GM12801 (cell line): ENCODE results near the gene IFI30.

Experiments
- TF ChIP-seq, protein P1 (sequence below): IDR thresholded peaks from one replicate; pipeline ENCODE4 v1.5.1; 2011; ENCODE audit warnings: control low read depth; ENCODE audit not compliant: insufficient read length; ENCODE audit errors: extremely low read depth

The IFI30 gene

DNA sequence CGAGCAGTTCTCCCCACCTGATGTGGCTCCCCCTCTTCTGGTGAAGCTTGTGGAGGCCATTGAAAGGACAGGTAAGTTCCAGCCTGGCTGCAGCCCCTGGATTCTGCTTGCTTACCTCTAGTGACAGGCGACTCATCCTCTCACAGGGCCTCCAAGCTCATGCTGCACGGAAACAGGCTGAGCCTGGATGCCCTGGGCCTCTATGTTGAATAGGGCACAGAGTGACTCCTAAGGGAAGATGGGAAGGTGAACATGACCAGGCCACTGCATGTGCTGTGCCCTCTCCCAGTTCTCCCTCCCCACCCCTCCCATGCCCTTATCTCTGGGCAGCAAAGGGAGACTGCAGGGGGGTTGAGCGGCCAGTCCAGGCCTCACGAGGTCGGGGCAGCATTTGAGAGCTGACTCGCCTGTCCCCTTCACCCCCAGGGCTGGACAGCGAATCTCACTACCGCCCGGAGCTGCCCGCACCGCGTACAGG, 13.1 kb upstream of the IFI30 start:
- TF ChIP-seq, protein P1, sequence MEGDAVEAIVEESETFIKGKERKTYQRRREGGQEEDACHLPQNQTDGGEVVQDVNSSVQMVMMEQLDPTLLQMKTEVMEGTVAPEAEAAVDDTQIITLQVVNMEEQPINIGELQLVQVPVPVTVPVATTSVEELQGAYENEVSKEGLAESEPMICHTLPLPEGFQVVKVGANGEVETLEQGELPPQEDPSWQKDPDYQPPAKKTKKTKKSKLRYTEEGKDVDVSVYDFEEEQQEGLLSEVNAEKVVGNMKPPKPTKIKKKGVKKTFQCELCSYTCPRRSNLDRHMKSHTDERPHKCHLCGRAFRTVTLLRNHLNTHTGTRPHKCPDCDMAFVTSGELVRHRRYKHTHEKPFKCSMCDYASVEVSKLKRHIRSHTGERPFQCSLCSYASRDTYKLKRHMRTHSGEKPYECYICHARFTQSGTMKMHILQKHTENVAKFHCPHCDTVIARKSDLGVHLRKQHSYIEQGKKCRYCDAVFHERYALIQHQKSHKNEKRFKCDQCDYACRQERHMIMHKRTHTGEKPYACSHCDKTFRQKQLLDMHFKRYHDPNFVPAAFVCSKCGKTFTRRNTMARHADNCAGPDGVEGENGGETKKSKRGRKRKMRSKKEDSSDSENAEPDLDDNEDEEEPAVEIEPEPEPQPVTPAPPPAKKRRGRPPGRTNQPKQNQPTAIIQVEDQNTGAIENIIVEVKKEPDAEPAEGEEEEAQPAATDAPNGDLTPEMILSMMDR, result no peak

DNA sequence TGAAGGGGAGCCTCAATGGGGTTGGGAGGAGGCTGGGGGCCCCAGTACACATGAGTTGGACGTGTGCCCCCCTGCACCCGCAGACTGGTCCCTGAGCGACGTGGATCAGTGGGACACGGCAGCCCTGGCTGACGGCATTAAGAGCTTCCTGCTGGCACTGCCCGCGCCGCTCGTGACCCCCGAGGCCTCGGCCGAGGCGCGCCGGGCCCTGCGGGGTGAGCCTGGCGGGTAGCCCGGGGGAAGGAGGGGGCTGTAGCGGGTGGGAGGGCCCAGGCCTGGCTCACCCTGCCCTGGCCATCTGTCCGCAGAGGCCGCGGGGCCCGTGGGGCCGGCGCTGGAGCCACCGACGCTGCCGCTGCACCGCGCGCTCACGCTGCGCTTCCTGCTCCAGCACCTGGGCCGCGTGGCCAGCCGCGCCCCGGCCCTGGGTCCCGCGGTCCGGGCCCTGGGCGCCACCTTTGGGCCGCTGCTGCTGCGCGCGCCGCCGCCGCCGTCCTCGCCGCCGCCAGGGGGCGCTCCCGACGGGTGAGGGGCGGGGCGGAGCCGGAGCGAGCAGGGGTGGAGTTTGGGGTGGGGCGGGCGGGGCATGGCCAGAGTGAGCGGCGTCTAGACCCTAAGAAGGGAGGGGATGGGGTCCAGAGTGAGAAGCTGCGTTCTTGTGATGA, 12.5 kb upstream of the IFI30 start:
- TF ChIP-seq, protein P1, result no peak

DNA sequence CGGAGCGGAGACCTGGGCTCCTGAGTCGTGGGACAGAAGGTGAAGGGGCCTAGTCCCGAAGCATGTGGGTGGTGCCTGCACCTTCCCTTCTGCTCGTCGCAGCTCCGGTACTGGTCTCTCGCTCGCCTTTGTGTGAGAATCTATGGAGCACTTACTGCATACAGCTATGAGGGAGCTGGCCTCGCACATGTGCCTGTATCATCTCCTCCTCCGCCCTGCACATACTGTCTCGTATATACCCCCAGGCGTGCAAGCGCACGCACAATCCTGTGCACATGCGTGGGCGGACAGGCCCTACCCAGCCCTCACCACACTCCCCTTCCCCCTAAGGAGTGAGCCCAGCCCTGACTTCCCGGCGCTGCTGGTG, 12.0 kb upstream of the IFI30 start:
- TF ChIP-seq, protein P1, result no peak

DNA sequence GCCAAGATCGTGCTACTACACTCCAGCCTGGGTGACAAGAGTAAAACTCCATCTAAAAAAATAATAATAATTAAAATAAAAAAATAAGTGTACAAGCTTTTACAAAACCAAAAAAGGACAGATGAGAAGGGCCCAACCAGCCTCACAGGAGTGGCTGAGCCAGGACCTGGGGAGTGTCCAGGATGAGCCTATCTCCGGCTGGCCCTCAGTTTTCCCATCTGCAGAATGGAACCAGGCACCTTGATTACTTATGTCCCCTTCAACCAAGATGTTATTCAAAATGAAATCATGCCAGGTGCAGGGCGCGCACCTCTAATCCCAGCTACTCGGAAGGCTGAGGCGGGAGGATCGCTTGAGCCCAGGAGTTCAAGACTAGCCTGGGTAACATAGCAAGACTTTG, 9.5 kb upstream of the IFI30 start:
- TF ChIP-seq, protein P1, result no peak

DNA sequence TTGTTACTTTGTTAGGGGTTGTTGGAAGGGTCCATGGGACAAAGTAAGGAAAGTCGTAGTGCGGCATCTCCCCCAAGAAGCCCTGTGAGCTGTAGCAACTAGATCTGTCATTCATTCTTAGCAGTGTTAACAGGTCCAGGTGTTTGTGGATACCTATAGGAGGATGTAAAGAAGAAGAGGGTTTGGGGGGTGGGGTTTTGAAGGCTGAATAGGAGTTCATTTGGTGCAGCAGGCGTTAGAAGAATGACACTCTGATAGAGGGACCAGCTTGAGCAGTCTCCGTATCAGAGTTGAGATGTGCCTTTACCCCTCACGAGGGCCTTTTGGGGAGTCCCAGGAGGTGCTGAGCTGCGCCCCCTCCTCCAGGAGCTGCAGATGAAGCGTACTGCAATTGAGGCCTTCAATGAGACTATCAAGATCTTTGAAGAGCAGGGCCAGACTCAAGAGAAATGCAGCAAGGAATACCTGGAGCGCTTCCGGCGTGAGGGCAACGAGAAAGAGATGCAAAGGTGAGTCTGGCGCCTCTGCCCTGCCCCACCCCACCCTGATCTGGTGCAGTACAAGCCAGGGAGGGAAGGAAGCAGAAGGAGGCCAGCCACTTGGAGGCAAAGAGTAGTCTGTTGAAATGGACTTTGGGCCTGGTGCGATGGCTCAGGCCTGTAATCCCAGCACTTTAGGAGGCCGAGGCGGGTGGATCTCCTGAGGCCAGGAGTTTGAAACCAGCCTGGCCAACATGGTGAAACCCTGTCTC, 7.6 kb upstream of the IFI30 start:
- TF ChIP-seq, protein P1, result no peak

DNA sequence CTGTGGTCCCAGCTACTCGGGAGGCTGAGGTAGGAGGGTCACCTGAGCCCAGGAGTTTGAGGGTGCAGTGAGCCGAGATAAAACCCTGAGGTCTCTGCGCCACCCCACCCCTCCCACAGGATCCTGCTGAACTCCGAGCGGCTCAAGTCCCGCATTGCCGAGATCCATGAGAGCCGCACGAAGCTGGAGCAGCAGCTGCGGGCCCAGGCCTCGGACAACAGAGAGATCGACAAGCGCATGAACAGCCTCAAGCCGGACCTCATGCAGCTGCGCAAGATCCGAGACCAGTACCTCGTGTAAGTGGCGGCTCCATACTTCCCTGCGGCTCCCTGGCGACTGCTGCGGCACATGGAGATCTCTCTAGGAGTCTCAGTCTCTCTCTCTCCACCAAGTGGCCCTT, 6.6 kb upstream of the IFI30 start:
- TF ChIP-seq, protein P1, result no peak

DNA sequence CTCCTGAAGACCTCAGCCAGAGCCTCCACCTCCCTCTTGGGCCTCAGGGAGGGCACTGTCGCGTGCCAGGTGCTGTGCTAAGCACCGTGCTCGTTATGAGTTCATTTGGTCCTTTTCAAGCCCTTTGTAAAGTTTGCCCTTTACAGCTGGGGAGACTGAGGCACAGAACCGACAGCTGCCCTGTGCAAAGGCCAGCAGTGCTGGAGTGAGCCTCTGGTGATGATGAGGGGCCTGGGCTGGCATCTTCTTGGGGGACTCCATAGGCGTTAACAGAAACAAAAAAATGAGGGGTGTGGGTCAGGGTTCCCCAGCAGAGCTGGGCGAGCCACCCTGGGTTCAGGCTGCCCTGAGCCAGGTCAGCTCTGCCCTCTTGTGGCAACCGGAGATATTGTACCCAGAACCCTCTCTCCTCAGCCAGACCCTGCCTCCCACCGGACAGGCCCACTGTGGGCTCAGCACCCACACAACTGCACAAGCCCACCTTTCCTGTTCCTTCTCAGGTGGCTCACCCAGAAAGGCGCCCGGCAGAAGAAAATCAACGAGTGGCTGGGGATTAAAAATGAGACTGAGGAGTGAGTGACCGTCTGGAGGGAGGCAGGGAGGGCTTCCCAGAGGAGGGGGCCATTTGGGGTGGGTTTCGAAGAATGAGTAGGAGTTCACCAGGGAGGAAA, 5.5 kb upstream of the IFI30 start:
- TF ChIP-seq, protein P1, result no peak
